BLaER1 treated with 17β-estradiol and CSF1 and Interleukin-3, amounts not matched to agents 10 nM and 100 nM (cell line): ENCODE results near the gene GRXCR1.

Source experiments
- H3K27ac ChIP-seq, 11 experiments: shearing (Covaris generic); formaldehyde crosslinking; 2 replicates each; pipeline ENCODE4 v1.8.1; 2022
- H3K27me3 ChIP-seq, 11 experiments: shearing (Covaris generic); formaldehyde crosslinking; 2 replicates each; pipeline ENCODE4 v1.8.1; 2022
- H3K36me3 ChIP-seq, 11 experiments: shearing (Covaris generic); formaldehyde crosslinking; 2 replicates each; pipeline ENCODE4 v1.8.1; 2022
- H3K4me1 ChIP-seq, 10 experiments: shearing (Covaris generic); formaldehyde crosslinking; 2 replicates each; pipeline ENCODE4 v1.8.1; 2022
- H3K4me2 ChIP-seq, 11 experiments: shearing (Covaris generic); formaldehyde crosslinking; 2 replicates each; pipeline ENCODE4 v1.8.1; 2022
- H3K4me3 ChIP-seq, 10 experiments: shearing (Covaris generic); formaldehyde crosslinking; 2 replicates each; pipeline ENCODE4 v1.8.1; 2022
- H3K9ac ChIP-seq, 11 experiments: shearing (Covaris generic); formaldehyde crosslinking; 2 replicates each; pipeline ENCODE4 v1.8.1; 2022
- H3K9me3 ChIP-seq, 11 experiments: shearing (Covaris generic); formaldehyde crosslinking; replicated peaks in 1 of 11; 2 replicates each; pipeline ENCODE4 v1.8.1; 2022
- H4K20me1 ChIP-seq, 11 experiments: shearing (Covaris generic); formaldehyde crosslinking; 2 replicates each; pipeline ENCODE4 v1.8.1; 2022
- Cebpa-rat ChIP-seq, 11 experiments: shearing (Covaris generic); IDR thresholded peaks; 2 replicates each; pipeline ENCODE4 v1.8.1; 2022

The GRXCR1 gene

GRCh38 chr4:42955746-42956505, 63.4 kb downstream of the GRXCR1 start:
- TF ChIP-seq Cebpa-rat (IDR thresholded peaks at IDR 0.05): no peak
- Histone ChIP-seq H4K20me1 (no peaks in the 10 kb centered on the region), H3K4me1 (no peaks in the 10 kb centered on the region), H3K9ac (no peak overlapping the region), H3K36me3 (no peaks in the 10 kb centered on the region), H3K4me2 (no peak overlapping the region), H3K27ac (no peak overlapping the region), H3K4me3 (no peak overlapping the region), H3K9me3 (no peaks in the 10 kb centered on the region), H3K27me3 (no peaks in the 10 kb centered on the region)

DNA sequence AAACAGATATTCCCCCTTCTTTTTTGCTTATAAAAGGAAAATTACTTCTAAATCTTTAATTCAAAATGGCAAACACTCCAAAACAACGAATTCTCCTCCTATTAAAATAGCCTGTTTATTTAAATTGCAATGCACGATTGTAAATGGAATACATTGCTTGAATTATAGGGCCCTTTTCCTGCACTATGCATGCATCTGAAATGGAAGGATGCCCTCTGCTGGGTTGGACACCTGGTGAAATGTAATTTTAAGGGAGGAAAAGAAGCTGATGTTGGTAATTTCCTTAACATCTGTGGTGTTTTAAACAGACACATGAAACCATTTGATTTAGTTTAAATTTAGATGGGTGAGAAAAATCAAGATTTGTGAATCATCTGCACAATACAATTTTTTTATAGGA, 72.8 kb downstream of the GRXCR1 start:
- H3K4me1 ChIP-seq: no peaks in the 10 kb centered on the region
- H4K20me1 ChIP-seq: no peaks in the 10 kb centered on the region
- peaks cover 0 to 6% (median 0%) of the 10 kb centered on the region in 11 experiments; a peak in 6 of 22 replicates for H3K9me3 ChIP-seq
- no peaks in the 10 kb centered on the region for H3K27me3 ChIP-seq
- H3K27ac ChIP-seq: no peak overlapping the region
- H3K4me3 ChIP-seq: no peak overlapping the region
- H3K4me2 ChIP-seq: no peak overlapping the region
- no peaks in the 10 kb centered on the region for H3K36me3 ChIP-seq
- no peak overlapping the region for H3K9ac ChIP-seq
- TF ChIP-seq Cebpa-rat (IDR thresholded peaks at IDR 0.05): no peak

DNA sequence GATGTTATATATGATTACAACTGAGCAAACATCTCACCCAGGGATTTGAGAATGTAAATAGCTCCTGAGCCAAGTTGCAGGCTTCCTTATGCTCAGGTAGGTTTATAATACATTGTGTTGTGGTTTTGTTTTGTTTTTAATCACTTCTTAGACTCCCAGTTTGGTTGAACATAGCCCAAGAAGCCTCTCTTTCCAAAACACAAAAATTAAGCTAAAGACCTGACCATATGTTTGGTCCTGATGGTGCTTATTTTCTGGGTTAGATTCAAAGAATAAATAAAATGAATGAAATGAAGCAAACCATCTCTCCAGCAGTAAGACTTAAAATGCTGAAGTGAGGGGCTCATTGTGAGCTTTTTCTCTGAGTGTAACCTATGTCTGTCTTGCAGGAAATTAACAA, 93.5 kb downstream of the GRXCR1 start:
- Histone ChIP-seq H3K27me3 (no peaks in the 10 kb centered on the region), H3K4me3 (no peak overlapping the region), H3K9ac (no peak overlapping the region), H3K4me1 (no peaks in the 10 kb centered on the region), H4K20me1 (no peaks in the 10 kb centered on the region), H3K36me3 (no peaks in the 10 kb centered on the region), H3K27ac (no peak overlapping the region), H3K9me3 (peaks cover 14 to 25% (median 18%) of the 10 kb centered on the region in 11 experiments), H3K4me2 (no peak overlapping the region)
- no peak for TF ChIP-seq Cebpa-rat (IDR thresholded peaks at IDR 0.05)

DNA sequence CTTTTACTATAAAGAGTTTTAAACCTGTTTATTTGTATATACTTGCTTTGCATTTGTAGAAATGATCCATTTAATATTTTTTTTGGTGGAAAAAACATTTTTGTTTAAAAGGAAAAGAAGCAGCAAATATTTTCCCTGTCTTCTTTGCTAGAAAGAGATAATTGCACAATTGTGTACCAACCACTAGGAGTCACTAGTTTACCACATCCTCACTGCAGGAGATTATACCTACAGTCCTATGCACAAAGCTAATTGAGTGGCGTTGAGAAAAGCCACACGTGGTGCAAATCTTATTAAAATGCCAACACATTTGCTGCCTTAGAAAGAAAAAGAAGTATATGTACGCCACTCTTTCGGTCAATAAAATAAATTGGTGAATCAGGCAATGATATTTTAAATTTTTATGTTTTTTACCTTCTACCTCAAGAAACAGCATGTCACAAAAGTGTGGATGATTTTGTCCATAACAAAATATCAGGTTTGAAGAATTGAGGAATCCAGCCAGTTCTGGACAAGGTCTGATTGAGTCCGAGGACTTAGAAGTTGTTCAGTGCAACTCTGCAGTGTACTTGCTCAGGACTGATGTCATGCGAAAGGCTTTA, 102.9 kb downstream of the GRXCR1 start:
- Histone ChIP-seq H3K36me3 (no peaks in the 10 kb centered on the region), H3K27me3 (no peaks in the 10 kb centered on the region), H4K20me1 (no peaks in the 10 kb centered on the region), H3K9ac (no peak overlapping the region), H3K9me3 (peaks cover 0 to 7% (median 3%) of the 10 kb centered on the region in 11 experiments; a peak in 7 of 22 replicates), H3K4me1 (no peaks in the 10 kb centered on the region), H3K4me2 (no peak overlapping the region), H3K27ac (no peak overlapping the region), H3K4me3 (no peak overlapping the region)
- no peak for TF ChIP-seq Cebpa-rat (IDR thresholded peaks at IDR 0.05)

DNA sequence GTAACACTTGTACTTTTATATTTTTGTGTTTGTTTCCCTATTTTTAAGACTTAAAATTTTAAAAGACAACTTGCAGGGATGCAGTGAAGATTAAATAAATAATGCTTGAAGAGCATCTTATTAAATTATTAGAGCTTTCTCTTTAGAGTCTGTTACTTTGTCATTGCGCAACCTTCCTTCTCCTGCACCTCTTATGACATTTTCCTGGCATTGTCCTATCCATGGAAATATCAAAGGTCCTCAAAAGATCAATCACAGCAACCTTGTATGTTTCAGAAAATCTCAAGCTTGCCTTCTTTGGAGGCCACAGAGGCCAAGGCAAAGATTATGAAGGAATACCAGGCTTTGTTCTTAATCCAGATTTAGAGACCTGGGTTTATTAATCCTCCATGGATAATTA, 116.3 kb downstream of the GRXCR1 start:
- no peak overlapping the region for H3K27ac ChIP-seq
- H4K20me1 ChIP-seq: no peaks in the 10 kb centered on the region
- peak in 8 of 11 experiments; percentile 33 to 82 (median 65); a peak in 12 of 22 replicates for TF ChIP-seq Cebpa-rat (IDR thresholded peaks at IDR 0.05)
- no peaks in the 10 kb centered on the region for H3K4me1 ChIP-seq
- no peaks in the 10 kb centered on the region for H3K27me3 ChIP-seq
- no peak overlapping the region for H3K9ac ChIP-seq
- no peak overlapping the region for H3K4me3 ChIP-seq
- H3K4me2 ChIP-seq: no peak overlapping the region
- H3K36me3 ChIP-seq: peaks cover 0 to 4% (median 0%) of the 10 kb centered on the region in 11 experiments; a peak in 2 of 22 replicates
- H3K9me3 ChIP-seq: peaks cover 31 to 39% (median 36%) of the 10 kb centered on the region in 11 experiments

- no peak overlapping the region for H3K4me2 ChIP-seq
- TF ChIP-seq Cebpa-rat (IDR thresholded peaks at IDR 0.05): no peak
- H4K20me1 ChIP-seq: no peaks in the 10 kb centered on the region
- H3K27me3 ChIP-seq: no peaks in the 10 kb centered on the region
- H3K4me3 ChIP-seq: no peak overlapping the region
- H3K9me3 ChIP-seq: no peaks in the 10 kb centered on the region
- H3K27ac ChIP-seq: no peak overlapping the region
- H3K36me3 ChIP-seq: no peaks in the 10 kb centered on the region
- H3K9ac ChIP-seq: no peak overlapping the region
- H3K4me1 ChIP-seq: no peaks in the 10 kb centered on the region
These were observed 121.7 kb downstream of the GRXCR1 start for GRCh38 chr4:43014256-43014655.

- no peak overlapping the region for H3K4me2 ChIP-seq
These were observed 149.1 kb downstream of the GRXCR1 start for GRCh38 chr4:43041632-43042031.

GRCh38 chr4:43047058-43047457, 154.5 kb downstream of the GRXCR1 start:
- no peak for TF ChIP-seq Cebpa-rat (IDR thresholded peaks at IDR 0.05)
- H3K27ac ChIP-seq: no peak overlapping the region
- no peak overlapping the region for H3K4me3 ChIP-seq
- H3K4me1 ChIP-seq: peaks cover 0 to 30% (median 24%) of the 10 kb centered on the region in 10 experiments; a peak in 15 of 20 replicates
- H3K9me3 ChIP-seq: no peaks in the 10 kb centered on the region
- no peak overlapping the region for H3K4me2 ChIP-seq
- H3K27me3 ChIP-seq: no peaks in the 10 kb centered on the region
- H3K9ac ChIP-seq: no peak overlapping the region
- H3K36me3 ChIP-seq: no peaks in the 10 kb centered on the region
- no peaks in the 10 kb centered on the region for H4K20me1 ChIP-seq

More at GRCh38 chr4:43041632-43042031, 149.1 kb downstream of the GRXCR1 start:
- no peak for TF ChIP-seq Cebpa-rat (IDR thresholded peaks at IDR 0.05)
- Histone ChIP-seq H3K27ac (no peak overlapping the region), H3K27me3 (no peaks in the 10 kb centered on the region), H3K4me1 (peaks cover 0 to 5% (median 0%) of the 10 kb centered on the region in 10 experiments; a peak in 1 of 20 replicates), H3K4me3 (no peak overlapping the region), H4K20me1 (no peaks in the 10 kb centered on the region), H3K36me3 (no peaks in the 10 kb centered on the region), H3K9ac (no peak overlapping the region), H3K9me3 (no peaks in the 10 kb centered on the region)

DNA sequence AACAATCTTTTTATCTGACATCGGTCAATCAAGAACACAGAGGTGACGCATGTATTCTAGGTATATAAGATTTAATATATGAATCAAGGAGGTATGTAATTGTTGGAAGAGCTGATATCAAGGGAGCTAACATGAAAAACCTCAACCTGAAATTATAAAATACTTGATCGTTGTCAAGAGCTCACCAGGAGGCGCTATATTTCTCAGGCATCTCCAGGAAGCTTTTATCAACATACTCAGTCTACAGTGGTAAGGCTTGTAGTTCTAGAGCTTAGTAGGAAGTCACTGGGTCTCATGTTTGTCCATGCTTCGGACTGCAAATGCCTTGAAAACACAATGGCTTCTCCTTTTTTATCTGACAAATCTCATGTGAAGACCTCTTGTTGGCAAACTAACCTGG, 156.1 kb downstream of the GRXCR1 start:
- no peak overlapping the region for H3K27ac ChIP-seq
- H3K4me1 ChIP-seq: peaks cover 0 to 30% (median 24%) of the 10 kb centered on the region in 10 experiments; a peak in 15 of 20 replicates
- H3K9ac ChIP-seq: no peak overlapping the region
- no peaks in the 10 kb centered on the region for H3K36me3 ChIP-seq
- no peak for TF ChIP-seq Cebpa-rat (IDR thresholded peaks at IDR 0.05)
- no peaks in the 10 kb centered on the region for H3K27me3 ChIP-seq
- no peaks in the 10 kb centered on the region for H4K20me1 ChIP-seq
- H3K4me2 ChIP-seq: peak overlapping the region in 4 of 11 experiments; percentile 11 to 67 (median 34); a peak in 6 of 22 replicates
- H3K4me3 ChIP-seq: no peak overlapping the region
- H3K9me3 ChIP-seq: no peaks in the 10 kb centered on the region; a peak in 1 of 22 replicates
